Measurements from ENCODE around the gene BRMS1L. TPM values are rescaled to one million over a fixed set of nuclear protein-coding genes. Genes with fewer than 3 reads are reported as not detected.

The BRMS1L gene, protein sequence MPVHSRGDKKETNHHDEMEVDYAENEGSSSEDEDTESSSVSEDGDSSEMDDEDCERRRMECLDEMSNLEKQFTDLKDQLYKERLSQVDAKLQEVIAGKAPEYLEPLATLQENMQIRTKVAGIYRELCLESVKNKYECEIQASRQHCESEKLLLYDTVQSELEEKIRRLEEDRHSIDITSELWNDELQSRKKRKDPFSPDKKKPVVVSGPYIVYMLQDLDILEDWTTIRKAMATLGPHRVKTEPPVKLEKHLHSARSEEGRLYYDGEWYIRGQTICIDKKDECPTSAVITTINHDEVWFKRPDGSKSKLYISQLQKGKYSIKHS
- 3.3 and 4.5 TPM in 2 replicates for total RNA-seq

DNA sequence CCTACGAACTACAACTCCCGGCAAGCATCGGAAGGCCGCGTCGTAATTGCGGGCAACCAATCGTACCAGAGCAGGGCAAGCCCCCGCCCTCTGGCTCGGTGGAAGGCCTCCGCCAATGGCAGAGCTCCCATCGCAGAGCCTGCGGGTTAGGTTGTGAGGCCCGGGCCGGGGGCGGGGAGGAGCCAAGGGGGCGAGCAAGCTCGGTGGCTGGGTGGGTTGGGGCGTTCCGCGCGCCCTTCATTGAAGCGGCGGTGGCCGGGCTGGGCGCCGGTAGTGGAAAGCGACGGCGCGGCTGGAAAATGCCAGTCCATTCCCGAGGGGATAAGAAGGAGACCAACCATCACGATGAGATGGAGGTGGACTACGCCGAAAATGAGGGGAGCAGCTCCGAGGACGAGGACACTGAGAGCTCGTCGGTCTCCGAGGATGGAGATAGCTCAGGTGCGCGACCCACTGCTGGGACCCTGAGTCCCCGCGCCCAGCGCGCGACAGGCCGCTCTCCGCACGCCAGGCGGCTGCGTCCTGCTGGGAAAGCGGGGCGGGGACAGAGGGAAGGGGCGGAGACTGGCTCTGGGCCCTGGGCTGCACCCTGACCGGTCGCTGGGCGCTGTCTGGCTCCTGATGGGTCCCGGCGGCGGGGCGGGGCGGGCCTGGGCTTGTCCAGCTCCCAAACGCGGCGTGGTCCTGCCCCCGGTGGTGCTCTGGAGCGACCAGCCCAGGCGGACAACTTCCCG, at the start of gene BRMS1L:
TSS of gene BRMS1L (plus strand) at position 121 of the 734 bp plus-strand sequence. CDS start at position 300, 179 bp downstream.

DNA sequence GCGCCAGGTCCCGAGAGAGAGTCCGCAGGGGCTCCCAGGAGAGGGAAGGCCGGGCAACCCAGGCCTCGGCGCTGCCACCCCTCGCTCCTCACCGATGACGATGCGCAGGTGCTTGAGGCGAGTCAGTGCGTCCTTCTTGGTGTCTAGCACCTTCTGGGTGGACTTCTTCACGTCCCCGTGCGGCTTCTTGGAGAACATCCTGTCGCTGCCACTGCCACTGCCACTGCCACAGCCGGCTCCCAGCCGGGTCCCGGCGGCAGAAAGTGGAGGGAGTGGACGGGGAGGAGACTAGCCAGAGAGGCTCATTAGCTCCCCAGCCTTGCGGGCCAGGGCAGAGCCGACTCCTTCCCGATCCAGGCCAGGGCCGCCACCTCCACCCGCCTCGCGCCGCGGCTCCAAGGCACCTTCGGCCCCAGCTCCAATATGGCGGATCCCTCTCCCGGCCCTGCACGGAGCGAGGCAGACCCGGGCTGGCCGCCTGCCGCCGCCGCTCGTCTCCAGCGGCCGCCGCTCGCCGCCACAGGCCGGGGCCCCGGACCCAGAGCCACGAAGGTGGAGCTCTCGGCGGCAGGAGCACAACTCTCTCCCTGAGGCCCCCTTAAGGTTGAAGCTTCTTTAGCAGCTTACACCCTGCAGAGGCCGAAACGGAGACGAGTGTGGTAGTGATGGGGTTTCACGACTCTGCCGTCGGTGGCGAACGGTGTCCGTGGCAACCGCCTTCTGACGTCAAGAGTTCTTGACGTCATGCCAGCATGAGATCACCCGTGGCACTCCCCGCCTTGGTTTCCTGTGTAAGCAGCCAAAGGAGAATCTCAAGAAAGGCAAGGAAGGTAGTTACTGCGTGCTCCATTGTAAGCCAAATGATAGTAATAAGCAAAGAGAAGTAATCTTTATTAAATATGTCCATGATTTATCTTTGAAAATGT, 17.2 kb upstream of the BRMS1L start, which contains the start of gene RALGAPA1:
TSS of gene RALGAPA1 (minus strand) at position 658 of the 926 bp plus-strand sequence. CDS start at position 198, 460 bp downstream.

Other genes with a start within 250 kb of the BRMS1L start
- 18.6 and 23.8 TPM in 2 replicates for gene RALGAPA1, start 17.0 kb upstream of the BRMS1L start, total RNA-seq